Activated naive CD8-positive, alpha-beta T cell (primary cell): ENCODE results near the gene B4GALT2.

Source experiments
- H3K27ac Mint-ChIP-seq: one replicate; pipeline ENCODE4 v1.8.0; 2021; ENCODE audit warnings: mixed read lengths
- H3K27me3 Mint-ChIP-seq: one replicate; pipeline ENCODE4 v1.8.0; 2021; ENCODE audit warnings: mixed read lengths
- H3K36me3 Mint-ChIP-seq: one replicate; pipeline ENCODE4 v1.8.0; 2021; ENCODE audit warnings: mixed read lengths
- H3K4me1 Mint-ChIP-seq: one replicate; pipeline ENCODE4 v1.8.0; 2021; ENCODE audit warnings: low read depth, mixed read lengths
- H3K4me3 Mint-ChIP-seq: one replicate; pipeline ENCODE4 v1.8.0; 2021; ENCODE audit warnings: mild to moderate bottlenecking, mixed read lengths
- H3K9me3 Mint-ChIP-seq: one replicate; pipeline ENCODE4 v1.8.0; 2021; ENCODE audit warnings: low read depth, mixed read lengths

The B4GALT2 gene

GRCh38 chr1:44014365-44015104 is 35.5 kb downstream of the B4GALT2 start:
- Mint-ChIP-seq H3K27me3 (no peaks in the 10 kb centered on the region), H3K4me1 (peaks cover 14% of the 10 kb centered on the region), H3K9me3 (no peaks in the 10 kb centered on the region), H3K36me3 (no peaks in the 10 kb centered on the region), H3K27ac (no peak overlapping the region), H3K4me3 (no peak overlapping the region)

DNA sequence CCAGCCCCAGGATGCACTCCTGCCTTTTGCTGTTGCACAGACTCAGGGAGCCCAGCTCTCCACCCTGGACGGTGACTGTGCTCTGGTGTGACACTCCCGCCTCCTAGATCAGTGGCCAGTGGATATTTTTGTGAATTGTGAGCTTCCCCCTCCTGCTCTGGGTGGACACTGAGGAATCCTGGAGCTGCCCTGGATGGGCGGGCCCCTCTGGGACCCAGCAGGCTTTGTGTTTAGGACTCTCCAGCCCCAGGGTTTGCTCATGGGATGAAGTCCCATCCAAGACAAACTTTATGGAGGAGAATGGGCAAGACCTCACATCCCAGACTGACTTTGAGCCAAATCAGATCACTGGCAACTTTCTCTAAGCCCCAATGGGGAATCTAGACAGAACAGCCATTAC is 36.2 kb downstream of the B4GALT2 start:
- Mint-ChIP-seq H3K36me3 (no peaks in the 10 kb centered on the region), H3K9me3 (no peaks in the 10 kb centered on the region), H3K27me3 (no peaks in the 10 kb centered on the region), H3K4me1 (peaks cover 14% of the 10 kb centered on the region), H3K27ac (no peak overlapping the region), H3K4me3 (no peak overlapping the region)

GRCh38 chr1:44016041-44016889 is 37.3 kb downstream of the B4GALT2 start:
- H3K4me3 Mint-ChIP-seq, result no peak overlapping the region
- peaks cover 14% of the 10 kb centered on the region for H3K4me1 Mint-ChIP-seq
- no peaks in the 10 kb centered on the region for H3K9me3 Mint-ChIP-seq
- H3K27me3 Mint-ChIP-seq, result no peaks in the 10 kb centered on the region
- H3K27ac Mint-ChIP-seq, result no peak overlapping the region
- H3K36me3 Mint-ChIP-seq, result no peaks in the 10 kb centered on the region

DNA sequence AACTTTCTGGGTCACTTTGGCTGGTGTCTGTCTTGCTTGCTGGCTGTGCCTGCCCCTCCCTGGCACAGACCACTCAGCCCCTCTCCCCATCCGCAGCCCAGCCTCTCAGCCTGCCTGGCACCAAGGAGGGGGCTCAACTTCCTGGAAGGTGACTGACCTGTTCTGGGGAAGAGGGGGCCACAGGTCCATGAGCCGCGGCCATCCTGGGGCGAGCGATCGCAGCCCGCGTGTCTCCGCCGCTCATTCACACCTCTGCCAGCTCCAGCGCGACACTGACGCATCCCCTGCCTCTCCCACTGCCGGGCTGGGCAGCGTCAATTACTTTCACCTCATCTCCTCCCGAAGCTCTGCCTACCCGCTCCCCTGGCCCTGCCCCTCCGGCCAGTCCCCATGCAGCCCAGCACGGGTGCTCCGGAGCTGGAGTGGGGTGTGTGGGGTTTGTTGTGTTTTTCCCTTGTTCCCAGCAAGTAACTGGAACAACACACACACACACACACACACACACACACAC is 37.9 kb downstream of the B4GALT2 start:
- H3K27ac Mint-ChIP-seq, result no peak overlapping the region
- peaks cover 13% of the 10 kb centered on the region for H3K4me1 Mint-ChIP-seq
- H3K27me3 Mint-ChIP-seq, result no peaks in the 10 kb centered on the region
- H3K4me3 Mint-ChIP-seq, result no peak overlapping the region
- no peaks in the 10 kb centered on the region for H3K36me3 Mint-ChIP-seq
- H3K9me3 Mint-ChIP-seq, result no peaks in the 10 kb centered on the region

- no peaks in the 10 kb centered on the region for H3K9me3 Mint-ChIP-seq
- no peaks in the 10 kb centered on the region for H3K36me3 Mint-ChIP-seq
- no peaks in the 10 kb centered on the region for H3K27me3 Mint-ChIP-seq
- no peak overlapping the region for H3K27ac Mint-ChIP-seq
- H3K4me3 Mint-ChIP-seq, result no peak overlapping the region
- H3K4me1 Mint-ChIP-seq, result no peaks in the 10 kb centered on the region
Observed at GRCh38 chr1:44019466-44019948, 40.5 kb downstream of the B4GALT2 start.

- no peak overlapping the region for H3K27ac Mint-ChIP-seq
- no peaks in the 10 kb centered on the region for H3K27me3 Mint-ChIP-seq
- no peaks in the 10 kb centered on the region for H3K36me3 Mint-ChIP-seq
- no peaks in the 10 kb centered on the region for H3K4me1 Mint-ChIP-seq
- H3K9me3 Mint-ChIP-seq, result no peaks in the 10 kb centered on the region
- H3K4me3 Mint-ChIP-seq, result no peak overlapping the region
Observed at GRCh38 chr1:44020464-44020863, 41.5 kb downstream of the B4GALT2 start.

DNA sequence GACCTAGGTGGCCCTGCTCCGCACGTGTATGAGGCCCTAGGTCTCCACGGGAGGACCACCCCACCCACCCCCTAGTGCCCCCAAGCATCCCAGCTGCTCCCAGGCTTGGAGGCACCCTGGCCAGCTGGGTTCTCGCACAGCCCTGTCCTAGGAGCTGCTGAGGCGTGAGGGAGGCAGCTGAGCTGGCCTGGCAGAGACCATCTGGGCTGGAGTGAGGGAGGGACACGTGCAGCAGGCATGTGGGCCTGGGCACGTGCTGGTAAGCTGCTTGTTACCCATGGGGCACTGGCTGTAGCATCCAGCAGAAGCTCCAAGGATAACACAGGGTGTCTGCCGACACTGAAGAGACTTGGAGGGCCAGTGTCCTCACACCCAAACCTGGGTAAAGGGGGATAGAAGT is 42.1 kb downstream of the B4GALT2 start:
- H3K9me3 Mint-ChIP-seq, result no peaks in the 10 kb centered on the region
- no peaks in the 10 kb centered on the region for H3K4me1 Mint-ChIP-seq
- no peaks in the 10 kb centered on the region for H3K27me3 Mint-ChIP-seq
- no peaks in the 10 kb centered on the region for H3K36me3 Mint-ChIP-seq
- H3K4me3 Mint-ChIP-seq, result no peak overlapping the region
- no peak overlapping the region for H3K27ac Mint-ChIP-seq

GRCh38 chr1:44021581-44022321 is 42.7 kb downstream of the B4GALT2 start:
- Mint-ChIP-seq H3K27me3 (no peaks in the 10 kb centered on the region), H3K36me3 (no peaks in the 10 kb centered on the region), H3K27ac (no peak overlapping the region), H3K4me3 (no peak overlapping the region), H3K9me3 (no peaks in the 10 kb centered on the region), H3K4me1 (no peaks in the 10 kb centered on the region)

- no peak overlapping the region for H3K27ac Mint-ChIP-seq
- H3K27me3 Mint-ChIP-seq, result no peaks in the 10 kb centered on the region
- H3K4me1 Mint-ChIP-seq, result peaks cover 12% of the 10 kb centered on the region
- no peaks in the 10 kb centered on the region for H3K36me3 Mint-ChIP-seq
- H3K9me3 Mint-ChIP-seq, result no peaks in the 10 kb centered on the region
- H3K4me3 Mint-ChIP-seq, result no peak overlapping the region
Observed at GRCh38 chr1:44024031-44024902, 45.3 kb downstream of the B4GALT2 start.

- peaks cover 17% of the 10 kb centered on the region for H3K4me1 Mint-ChIP-seq
- no peak overlapping the region for H3K27ac Mint-ChIP-seq
- H3K27me3 Mint-ChIP-seq, result no peaks in the 10 kb centered on the region
- H3K4me3 Mint-ChIP-seq, result no peak overlapping the region
- H3K9me3 Mint-ChIP-seq, result no peaks in the 10 kb centered on the region
- H3K36me3 Mint-ChIP-seq, result peaks cover 2% of the 10 kb centered on the region
Observed at GRCh38 chr1:44024903-44025525, 46.0 kb downstream of the B4GALT2 start.

- peaks cover 17% of the 10 kb centered on the region for H3K4me1 Mint-ChIP-seq
- no peak overlapping the region for H3K4me3 Mint-ChIP-seq
- no peaks in the 10 kb centered on the region for H3K9me3 Mint-ChIP-seq
Observed at GRCh38 chr1:44025816-44026215, 46.8 kb downstream of the B4GALT2 start.

GRCh38 chr1:44027320-44027719 is 48.3 kb downstream of the B4GALT2 start:
- H3K9me3 Mint-ChIP-seq, result no peaks in the 10 kb centered on the region
- no peak overlapping the region for H3K27ac Mint-ChIP-seq
- no peaks in the 10 kb centered on the region for H3K27me3 Mint-ChIP-seq
- peaks cover 21% of the 10 kb centered on the region for H3K4me1 Mint-ChIP-seq
- peaks cover 2% of the 10 kb centered on the region for H3K36me3 Mint-ChIP-seq
- H3K4me3 Mint-ChIP-seq, result no peak overlapping the region

More at GRCh38 chr1:44025816-44026215, 46.8 kb downstream of the B4GALT2 start:
- Mint-ChIP-seq H3K27ac (no peak overlapping the region), H3K27me3 (no peaks in the 10 kb centered on the region), H3K36me3 (peaks cover 2% of the 10 kb centered on the region)

GRCh38 chr1:44029260-44029910 is 50.4 kb downstream of the B4GALT2 start:
- peaks cover 2% of the 10 kb centered on the region for H3K36me3 Mint-ChIP-seq
- H3K27me3 Mint-ChIP-seq, result no peaks in the 10 kb centered on the region
- H3K4me3 Mint-ChIP-seq, result peak overlapping the region; percentile 92
- no peaks in the 10 kb centered on the region for H3K9me3 Mint-ChIP-seq
- H3K27ac Mint-ChIP-seq, result peak overlapping the region; percentile 94
- H3K4me1 Mint-ChIP-seq, result peaks cover 21% of the 10 kb centered on the region
